ENCODE measurements around the gene KRTAP4-9. TPM values are rescaled to one million over a fixed set of nuclear protein-coding genes. Genes with fewer than 3 reads are reported as not detected.
"Not testable (repeated sequence)": the region's sequence is repeated elsewhere in the genome, so short reads cannot be mapped to it uniquely, and the experiment has no call there.

The KRTAP4-9 gene
- total RNA-seq, 4 donors from 2014 or later, result not detected

- DNase-seq (ENCODE audit: low spot score in 2 of 2), result no peak
- no peaks in the 10 kb centered on the region for H3K9me3 ChIP-seq
- H3K4me3 ChIP-seq, result no peak overlapping the region
- no peaks in the 10 kb centered on the region for H3K36me3 ChIP-seq
- WGBS, 2 donors, result 62 to 65% methylated on average over 7 of the region's 7 CpGs
- H3K4me1 ChIP-seq, result no peaks in the 10 kb centered on the region
- H3K27ac ChIP-seq, result no peak overlapping the region
- TF ChIP-seq POLR2A (IDR thresholded peaks at IDR 0.05) (no peak), CTCF (IDR thresholded peaks at IDR 0.05) (no peak), EP300 (IDR thresholded peaks at IDR 0.05) (no peak)
- no peaks in the 10 kb centered on the region for H3K27me3 ChIP-seq
Observed at GRCh38 chr17:41096055-41096454, 9.1 kb upstream of the KRTAP4-9 start.

GRCh38 chr17:41098042-41098441 lies 7.1 kb upstream of the KRTAP4-9 start, which contains the start of gene KRTAP4-8:
Gene KRTAP4-8 (minus strand): TSS chr17:41098142. CDS start chr17:41098084, 58 bp downstream.
- H3K27me3 ChIP-seq, result no peaks in the 10 kb centered on the region
- H3K36me3 ChIP-seq, result no peaks in the 10 kb centered on the region
- no peak within 1 kb of the TSS for H3K27ac ChIP-seq
- H3K4me3 ChIP-seq, result no peak within 1 kb of the TSS
- TF ChIP-seq CTCF (IDR thresholded peaks at IDR 0.05), result no peak
- TF ChIP-seq EP300 (IDR thresholded peaks at IDR 0.05), result no peak
- TF ChIP-seq POLR2A (IDR thresholded peaks at IDR 0.05), result no peak
- WGBS, 2 donors, result 62 to 73% methylated on average over 4 of the region's 4 CpGs
- H3K4me1 ChIP-seq, result no peaks in the 10 kb centered on the region
- DNase-seq (ENCODE audit: low spot score in 2 of 2), result no peak
- H3K9me3 ChIP-seq, result no peaks in the 10 kb centered on the region

- 87% methylated on average over 6 of the region's 6 CpGs for WGBS, 2 donors
- H3K36me3 ChIP-seq, result no peaks in the 10 kb centered on the region
Observed at GRCh38 chr17:41098481-41098880, 6.7 kb upstream of the KRTAP4-9 start.

GRCh38 chr17:41099682-41100480 lies 5.3 kb upstream of the KRTAP4-9 start:
- not testable (repeated sequence) for H3K4me1 ChIP-seq

More at GRCh38 chr17:41098481-41098880, 6.7 kb upstream of the KRTAP4-9 start:
- TF ChIP-seq EP300 (IDR thresholded peaks at IDR 0.05), result no peak
- TF ChIP-seq CTCF (IDR thresholded peaks at IDR 0.05), result no peak
- TF ChIP-seq POLR2A (IDR thresholded peaks at IDR 0.05), result no peak
- Histone ChIP-seq H3K27ac (no peak overlapping the region), H3K4me1 (no peaks in the 10 kb centered on the region), H3K27me3 (no peaks in the 10 kb centered on the region), H3K9me3 (no peaks in the 10 kb centered on the region), H3K4me3 (no peak overlapping the region)
- DNase-seq (ENCODE audit: low spot score in 2 of 2), result no peak

GRCh38 chr17:41101586-41102259 lies 3.5 kb upstream of the KRTAP4-9 start, which contains the start of gene KRTAP4-16:
Gene KRTAP4-16 (minus strand): TSS chr17:41102209. CDS start chr17:41102209, 0 bp downstream.
- TF ChIP-seq POLR2A (IDR thresholded peaks at IDR 0.05) (no peak), EP300 (IDR thresholded peaks at IDR 0.05) (no peak), CTCF (IDR thresholded peaks at IDR 0.05) (no peak)
- no peaks in the 10 kb centered on the region for H3K27me3 ChIP-seq
- no peaks in the 10 kb centered on the region for H3K36me3 ChIP-seq
- no peak within 1 kb of the TSS for H3K27ac ChIP-seq
- H3K9me3 ChIP-seq, result no peaks in the 10 kb centered on the region
- no peaks in the 10 kb centered on the region for H3K4me1 ChIP-seq
- no peak for DNase-seq (ENCODE audit: low spot score in 2 of 2)
- WGBS, 2 donors, result 42 to 53% methylated on average over 9 of the region's 10 CpGs
- H3K4me3 ChIP-seq, result no peak within 1 kb of the TSS

More at GRCh38 chr17:41099682-41100480, 5.3 kb upstream of the KRTAP4-9 start:
- WGBS, 2 donors, result 58 to 65% methylated on average over 7 of the region's 7 CpGs
- H3K36me3 ChIP-seq; H3K27ac ChIP-seq; H3K27me3 ChIP-seq; H3K9me3 ChIP-seq; DNase-seq (ENCODE audit: low spot score in 2 of 2); H3K4me3 ChIP-seq: not testable (repeated sequence)
